Right ventricle myocardium superior (tissue), 1 donor: ENCODE measurements around the gene PPHLN1. TPM values are rescaled to one million over a fixed set of nuclear protein-coding genes. Genes with fewer than 3 reads are reported as not detected.
A peak's percentile ranks its signal among the peaks of the same experiment; 100 is the strongest.
"Not testable (repeated sequence)": the region's sequence is repeated elsewhere in the genome, so short reads cannot be mapped to it uniquely, and the experiment has no call there.

Source experiments
- ATAC-seq: fragments of 200-7000 bp; cut with Tn5 transposase; one replicate; pipeline ENCODE4 v1.9.1; 2020; ENCODE audit warnings: mild to moderate bottlenecking; ENCODE audit not compliant: poor library complexity
- DNase-seq: peaks from one replicate; pipeline ENCODE4 v3.0.0-alpha.2; 2020
- intact Hi-C: fragments of 100-400 bp; cut with DNase I; formaldehyde crosslinking; loops from one replicate; pipeline ENCODE4 v1.11.2; 2022
- total RNA-seq: library from RNA; stranded (reverse); fragmentation: NEBNext Ultra II Directional; extraction: Animal tissue kit (Norgen Biotek cat#: 25700); gene quantifications from one replicate; pipeline ENCODE4 v1.2.1, GENCODE V29; 2021
- donor health status: DM: no; HTN: yes; CAD: no; lungs with severe emphysema.

PPHLN1 gene
- total RNA-seq, 1 donor from 2014 or later: 23.3 TPM

DNA sequence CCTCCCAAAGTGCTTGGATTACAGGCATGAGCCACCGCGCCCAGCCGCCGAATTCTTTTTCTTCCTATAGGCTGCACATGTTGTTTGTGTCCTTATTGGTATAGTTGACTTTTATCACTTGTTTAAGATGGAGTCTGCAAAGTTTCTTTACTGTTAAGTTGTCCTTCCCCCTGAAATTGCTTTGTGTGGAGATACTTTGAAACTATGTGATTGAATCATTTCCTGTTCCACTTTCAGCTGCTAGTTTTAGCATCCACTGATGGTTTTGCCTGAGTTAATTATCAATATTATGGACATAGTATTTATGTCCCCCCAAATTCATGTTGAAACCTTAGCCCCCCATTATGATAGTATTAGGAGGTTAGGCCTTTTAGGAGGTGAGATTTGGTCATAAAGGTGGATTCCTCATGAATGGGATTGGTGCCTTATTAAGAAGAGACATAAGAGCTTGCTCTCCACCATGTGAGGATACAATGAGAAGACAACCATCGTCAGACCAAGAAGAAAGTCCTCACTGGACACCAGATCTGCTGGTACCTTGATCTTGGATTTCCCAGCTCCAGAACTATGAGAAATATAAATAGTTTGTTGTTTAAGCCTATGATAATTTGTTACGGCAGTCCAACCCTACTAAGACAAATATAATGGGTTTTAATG is 34.9 kb downstream of the PPHLN1 start:
- no peak for DNase-seq
- intact Hi-C loops: no loop called here
- ATAC-seq: no peak

DNA sequence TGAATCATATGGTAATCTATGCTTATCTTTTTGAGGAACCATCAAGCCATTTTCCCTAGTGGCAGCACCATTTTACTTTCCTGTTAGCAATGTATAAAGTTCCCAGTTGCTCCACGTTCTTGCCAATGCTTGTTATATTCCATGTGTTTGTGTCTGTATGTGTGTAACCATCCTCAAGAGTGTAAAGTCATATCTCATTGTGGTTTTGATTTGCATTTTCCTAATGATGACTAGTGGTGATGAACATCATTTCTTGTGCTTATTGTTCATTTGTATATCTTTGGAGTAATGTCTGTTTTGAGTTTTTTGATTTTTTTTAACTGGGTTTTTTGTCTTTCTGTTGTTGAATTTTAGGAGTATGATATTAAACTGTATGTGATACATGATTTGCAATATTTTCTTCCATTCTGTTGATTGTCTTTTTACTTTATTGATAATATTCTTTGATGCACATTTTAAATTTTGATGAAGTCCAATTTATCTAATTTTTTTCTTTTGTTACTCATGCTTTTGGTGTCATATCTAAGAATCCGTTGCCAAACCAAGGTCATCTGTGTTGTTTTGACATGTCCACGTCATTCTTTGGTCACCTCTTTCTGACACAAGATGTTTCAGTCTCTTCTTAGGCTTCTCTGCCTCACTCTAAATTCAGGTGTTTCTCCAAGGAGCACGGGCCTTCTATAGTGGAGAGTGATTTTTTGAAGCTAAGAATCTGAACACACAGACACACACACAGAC is 36.1 kb downstream of the PPHLN1 start:
- ATAC-seq (no peak), DNase-seq (no peak)
- intact Hi-C loops: no loop called here

DNA sequence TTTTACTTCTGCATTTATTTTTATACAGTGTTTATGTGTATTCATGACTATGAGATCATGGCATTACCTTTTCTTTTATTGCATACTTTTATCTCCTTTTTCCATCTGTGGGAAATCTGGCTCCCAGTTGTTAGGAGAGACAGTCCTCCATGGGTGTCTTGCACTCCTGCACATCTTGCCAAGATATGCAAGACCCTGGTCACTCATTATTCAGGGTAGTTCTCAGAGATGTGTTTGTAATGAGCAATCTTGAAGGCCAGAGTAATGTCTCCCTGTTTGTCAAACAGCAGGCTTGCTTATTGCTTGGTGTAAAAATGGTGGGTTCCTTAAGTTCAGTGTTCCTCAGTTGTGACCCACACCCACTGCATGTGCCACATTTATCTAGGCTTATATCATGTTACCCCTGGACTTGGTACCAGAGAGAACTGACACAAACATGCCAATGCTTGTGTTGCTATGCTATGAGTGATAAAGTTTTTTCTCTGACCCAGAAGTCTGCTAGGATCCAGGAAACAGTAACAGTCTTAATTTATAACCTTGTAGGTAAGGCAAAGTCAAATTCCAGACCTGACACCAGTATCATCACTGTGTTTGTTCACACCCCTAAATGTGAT is 36.8 kb downstream of the PPHLN1 start:
- no peak for ATAC-seq
- no peak for DNase-seq
- intact Hi-C loops: no loop called here

DNA sequence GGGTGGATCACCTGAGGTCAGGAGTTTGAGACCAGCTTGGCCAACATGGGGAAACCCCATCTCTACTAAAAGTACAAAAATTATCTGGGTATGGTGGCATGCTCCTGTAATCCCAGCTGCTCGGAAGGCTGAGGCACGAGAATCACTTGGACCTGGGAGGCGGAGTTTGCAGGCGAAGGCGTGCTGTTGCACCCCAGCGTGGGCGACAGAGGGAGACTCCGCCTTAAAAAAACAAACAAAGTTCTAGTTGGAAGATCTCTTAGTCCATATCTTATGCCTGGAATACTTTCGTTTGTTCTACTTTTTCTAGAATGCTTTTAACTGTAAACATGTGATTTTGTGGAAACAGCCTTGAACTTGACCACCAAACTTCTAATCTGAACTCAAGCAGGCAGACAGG is 38.7 kb downstream of the PPHLN1 start:
- no peak for DNase-seq
- intact Hi-C loops: no loop called here
- ATAC-seq: no peak

DNA sequence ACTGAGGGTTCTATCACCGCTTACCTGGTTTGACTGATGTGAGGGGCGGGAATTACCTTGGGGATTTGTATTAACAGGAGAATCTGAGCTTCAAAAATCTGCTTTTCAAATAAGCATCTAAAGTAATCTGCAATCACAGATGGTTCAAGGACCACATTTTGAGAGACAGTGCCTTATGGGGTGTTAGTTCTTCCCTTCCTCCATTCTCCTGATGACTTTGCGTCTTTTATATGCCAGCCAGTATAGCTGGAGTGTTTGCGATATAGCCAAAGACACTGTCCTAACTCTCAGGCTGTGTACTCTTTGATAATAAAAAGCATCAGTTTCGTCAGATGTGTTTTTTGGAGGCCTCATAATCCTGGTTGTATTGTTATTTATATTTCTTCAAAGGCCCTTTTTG is 39.5 kb downstream of the PPHLN1 start:
- no peak for ATAC-seq
- intact Hi-C loops: no loop called here
- DNase-seq: no peak

DNA sequence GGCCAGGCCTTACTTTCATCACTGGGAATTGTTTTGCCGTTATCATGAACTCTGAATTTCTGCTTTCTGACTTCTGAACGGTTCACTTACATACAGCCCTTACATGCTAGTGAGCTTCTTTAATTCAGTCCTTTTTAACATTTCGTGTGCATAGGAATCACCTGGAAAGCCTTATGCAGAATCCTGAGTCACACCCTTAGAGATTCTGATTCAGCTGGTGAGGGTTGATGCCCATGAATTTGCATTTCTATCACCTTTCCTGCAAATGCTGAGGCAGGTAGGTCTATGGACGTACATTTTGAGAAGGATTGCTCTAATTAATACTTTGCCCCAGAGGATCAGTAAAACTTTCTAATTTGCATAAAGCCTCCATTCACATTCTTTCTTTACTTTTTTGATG is 44.0 kb downstream of the PPHLN1 start:
- DNase-seq (no peak), ATAC-seq (no peak)
- intact Hi-C loops: no loop called here

DNA sequence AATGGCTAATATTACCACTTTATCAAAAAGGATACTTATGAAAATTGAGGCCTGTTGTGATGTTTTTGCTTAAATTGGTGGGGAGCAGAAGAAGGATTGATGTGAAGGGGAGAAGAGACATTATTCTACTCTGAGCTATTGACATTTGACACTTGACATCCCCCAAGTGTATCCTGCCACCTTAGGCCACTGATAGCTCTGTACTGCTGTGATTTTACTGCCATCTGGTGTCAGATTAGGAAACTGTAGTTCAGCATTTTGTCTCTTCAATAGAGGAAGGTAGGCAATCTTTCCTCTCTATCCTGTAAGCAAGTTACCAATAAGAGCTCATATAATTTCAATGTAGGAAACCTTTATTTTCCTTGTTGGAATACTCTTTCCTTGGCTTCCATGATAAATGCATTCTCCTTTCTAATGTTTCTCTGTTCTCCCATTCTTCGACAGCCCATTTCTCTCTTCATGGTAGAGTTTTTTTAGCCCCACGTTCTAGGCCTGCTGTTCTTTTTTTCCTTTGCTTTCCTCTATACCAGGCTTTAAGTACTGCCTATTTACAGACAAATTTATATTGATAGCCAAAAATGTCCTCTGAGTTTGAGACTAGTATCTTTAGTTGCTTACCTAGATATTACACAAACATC is 46.3 kb downstream of the PPHLN1 start:
- DNase-seq (no peak), ATAC-seq (peak; percentile 76)
- intact Hi-C loops: no loop called here

DNA sequence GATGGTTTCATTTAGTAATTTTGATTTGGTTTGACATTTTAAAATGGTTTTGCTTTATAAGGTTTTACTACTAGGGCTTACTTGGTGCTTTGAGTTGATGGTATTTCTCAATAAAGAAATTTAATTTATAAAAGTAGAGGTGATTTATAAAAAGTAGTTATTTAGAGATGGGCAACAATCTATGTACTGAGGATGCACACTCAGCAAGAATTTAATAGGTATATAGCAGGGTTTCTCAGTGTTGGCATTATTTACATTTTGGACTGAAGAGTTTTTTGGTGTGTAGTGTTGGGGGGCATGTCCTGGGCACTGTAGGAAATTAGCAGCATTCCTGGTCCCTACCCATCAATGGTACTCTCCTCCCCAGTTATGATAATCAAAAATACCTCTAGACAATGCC is 47.7 kb downstream of the PPHLN1 start:
- ATAC-seq (no peak), DNase-seq (no peak)
- intact Hi-C loops: no loop called here

DNA sequence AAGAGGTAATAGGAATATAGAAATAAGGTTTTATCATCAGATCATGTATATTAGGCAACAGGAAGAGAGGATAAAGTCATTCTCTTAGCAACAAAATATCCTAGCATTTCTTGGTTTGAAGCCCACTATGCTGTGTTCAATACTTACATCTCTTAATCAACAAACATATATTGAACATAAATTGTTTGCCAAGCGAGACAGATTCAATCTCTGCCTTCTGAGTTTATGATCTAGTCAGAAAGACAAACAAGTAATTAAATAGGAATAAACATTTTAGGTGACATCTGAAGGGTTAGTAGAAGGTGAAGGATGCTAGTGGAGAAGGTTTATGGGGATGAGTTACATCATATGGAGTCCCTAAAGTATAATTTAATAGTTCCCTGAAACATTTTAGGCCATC is 54.8 kb downstream of the PPHLN1 start:
- intact Hi-C loops: no loop called here
- ATAC-seq: no peak
- DNase-seq: no peak

DNA sequence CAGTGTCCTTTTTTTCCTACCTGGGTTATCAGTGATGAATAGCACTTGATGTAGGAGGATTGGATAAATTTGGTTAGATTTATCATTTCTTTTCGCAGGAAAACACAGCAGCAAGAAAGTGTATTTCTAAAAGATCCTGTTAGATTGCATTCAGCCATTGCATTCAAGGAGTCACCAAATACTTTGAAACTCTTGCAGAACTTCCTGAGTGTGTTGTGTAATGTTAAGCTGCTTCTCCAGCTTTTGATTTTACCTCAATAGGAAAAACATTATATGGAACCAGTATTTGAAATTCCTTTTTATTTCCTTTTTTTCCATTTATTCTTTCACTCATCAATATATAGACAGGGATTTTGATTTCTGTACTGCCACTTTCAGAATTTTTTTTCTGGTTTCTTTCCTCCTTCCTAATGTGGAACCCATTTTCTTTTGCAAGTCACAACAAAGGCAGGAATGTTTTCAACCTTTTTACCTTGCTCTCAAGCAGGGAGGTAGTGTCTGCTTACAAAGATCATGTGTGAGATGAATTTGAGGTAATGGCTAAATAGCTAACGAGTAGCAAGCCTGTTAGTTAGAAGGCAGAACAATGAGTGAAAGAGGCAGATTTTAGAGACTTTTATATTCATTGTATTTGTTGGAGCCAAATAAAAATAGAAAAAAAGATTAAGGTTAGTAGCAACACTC is 56.2 kb downstream of the PPHLN1 start:
- no peak for ATAC-seq
- no peak for DNase-seq
- intact Hi-C loops: no loop called here

DNA sequence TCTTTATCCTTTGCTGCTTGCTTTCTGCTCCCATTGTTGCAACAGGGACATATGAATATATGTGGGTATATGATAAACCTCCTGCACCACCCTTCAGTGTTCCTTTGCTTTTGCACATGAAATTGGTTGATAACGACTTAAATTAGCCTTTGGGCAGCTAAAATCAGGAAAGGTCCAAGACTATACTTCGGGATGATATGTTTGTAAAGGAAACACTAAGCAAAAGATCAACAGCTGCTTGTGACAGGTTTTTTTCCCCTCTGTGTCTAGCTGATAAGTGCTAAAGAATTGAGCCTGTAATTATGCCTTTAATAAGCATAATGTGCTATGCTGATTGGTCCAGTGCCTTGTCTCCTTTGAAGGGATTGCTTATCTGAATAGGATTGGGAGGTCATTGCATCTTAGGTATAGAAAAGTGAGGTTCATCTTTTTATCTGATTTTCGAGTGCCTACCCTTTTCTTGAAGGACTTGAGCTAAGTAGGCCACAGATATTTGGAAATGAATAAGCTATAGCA is 59.4 kb downstream of the PPHLN1 start:
- DNase-seq (no peak), ATAC-seq (no peak)
- intact Hi-C loops: no loop called here

DNA sequence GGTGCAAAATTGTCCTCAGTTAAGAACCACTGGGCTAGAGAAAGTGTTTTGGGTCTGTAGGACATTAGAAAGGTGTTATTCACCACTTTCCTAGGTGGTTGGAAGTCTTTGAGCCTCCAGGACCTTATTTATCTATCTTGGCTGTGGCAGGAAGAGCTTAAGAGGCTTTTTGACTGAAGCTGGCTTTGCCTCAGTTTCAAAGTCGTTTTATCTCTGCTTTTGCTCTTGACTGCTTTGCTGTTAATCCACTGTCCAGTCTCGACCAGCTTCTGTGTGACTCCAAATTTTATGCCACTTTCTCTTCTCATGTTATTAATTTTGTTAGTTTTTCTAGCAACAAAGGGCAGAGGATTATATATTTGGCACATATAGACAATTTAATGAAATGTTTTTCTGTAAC is 60.3 kb downstream of the PPHLN1 start:
- intact Hi-C loops: no loop called here
- DNase-seq (no peak), ATAC-seq (peak; percentile 46)

DNA sequence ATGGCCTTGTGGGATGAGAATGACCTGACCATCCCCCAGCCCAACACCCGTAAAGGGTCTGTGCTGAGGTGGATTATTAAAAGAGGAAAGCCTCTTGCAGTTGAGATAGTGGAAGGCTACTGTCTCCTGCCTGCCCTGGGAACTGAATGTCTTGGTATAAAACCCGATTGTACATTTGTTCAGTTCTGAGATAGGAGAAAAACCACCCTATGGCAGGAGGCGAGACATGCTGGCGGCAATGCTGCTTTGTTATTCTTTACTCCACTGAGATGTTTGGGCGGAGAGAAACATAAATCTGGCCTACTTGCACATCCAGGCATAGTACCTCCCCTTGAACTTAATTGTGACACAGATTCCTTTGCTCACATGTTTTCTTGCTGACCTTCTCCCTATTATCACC is 62.1 kb downstream of the PPHLN1 start:
- DNase-seq, intact Hi-C loops, ATAC-seq: not testable (repeated sequence)

DNA sequence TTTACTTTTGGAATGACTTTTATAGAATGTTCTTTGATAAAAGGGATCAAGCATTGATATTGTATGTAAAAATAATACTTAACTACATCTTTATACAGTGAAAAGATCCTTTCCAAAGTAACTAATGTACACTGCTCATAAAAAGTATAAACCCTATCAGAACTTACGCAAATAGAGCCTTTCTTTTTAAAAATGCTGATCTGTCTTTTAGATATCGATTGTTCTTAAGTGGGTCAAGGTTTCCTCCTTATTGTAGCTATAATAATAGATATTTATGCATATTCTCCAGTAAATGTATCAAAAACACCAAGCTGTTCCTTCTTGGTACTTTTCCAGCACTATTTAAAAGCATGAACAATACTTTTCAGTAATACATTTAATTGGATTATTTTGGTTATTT is 68.5 kb downstream of the PPHLN1 start:
- intact Hi-C loops: no loop called here
- no peak for DNase-seq
- ATAC-seq: no peak

DNA sequence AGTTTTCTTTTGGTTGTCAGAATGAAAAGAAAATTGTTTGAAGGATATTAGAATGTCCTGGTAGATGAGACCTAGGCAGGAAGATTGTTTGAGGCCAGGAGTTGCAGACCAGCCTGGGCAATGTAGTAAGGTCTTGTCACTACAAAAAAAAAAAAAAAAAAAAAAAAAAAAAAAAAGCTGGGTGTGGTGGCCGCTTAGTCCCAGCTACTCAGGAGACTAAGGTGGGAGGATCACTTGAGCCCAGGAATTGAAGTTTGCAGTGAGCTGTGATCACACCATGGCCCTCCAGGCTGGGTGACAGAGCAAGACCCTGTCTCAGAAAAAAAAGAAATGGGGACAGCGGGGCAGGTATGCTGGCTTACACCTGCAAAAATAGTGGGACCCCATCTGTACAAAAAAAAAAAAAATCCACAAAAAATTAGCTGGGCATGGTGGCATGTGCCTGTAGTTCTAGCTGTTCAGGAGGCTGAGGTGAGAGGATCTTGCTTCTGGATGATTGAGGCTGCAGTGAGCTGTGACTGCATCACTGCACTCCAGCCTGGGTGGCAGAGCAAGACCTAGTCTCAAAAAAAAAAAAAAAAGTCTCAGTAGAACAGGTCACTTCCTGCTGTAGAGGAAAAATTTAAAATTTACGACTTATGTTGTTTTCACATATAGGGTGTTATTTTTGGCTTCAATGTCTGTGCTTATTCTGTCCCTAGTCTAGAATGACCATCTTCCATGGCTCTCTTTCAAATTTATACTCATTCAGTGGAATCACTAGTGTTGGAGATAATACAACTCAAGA is 70.7 kb downstream of the PPHLN1 start:
- ATAC-seq (no peak), DNase-seq (no peak)
- intact Hi-C loops: no loop called here

DNA sequence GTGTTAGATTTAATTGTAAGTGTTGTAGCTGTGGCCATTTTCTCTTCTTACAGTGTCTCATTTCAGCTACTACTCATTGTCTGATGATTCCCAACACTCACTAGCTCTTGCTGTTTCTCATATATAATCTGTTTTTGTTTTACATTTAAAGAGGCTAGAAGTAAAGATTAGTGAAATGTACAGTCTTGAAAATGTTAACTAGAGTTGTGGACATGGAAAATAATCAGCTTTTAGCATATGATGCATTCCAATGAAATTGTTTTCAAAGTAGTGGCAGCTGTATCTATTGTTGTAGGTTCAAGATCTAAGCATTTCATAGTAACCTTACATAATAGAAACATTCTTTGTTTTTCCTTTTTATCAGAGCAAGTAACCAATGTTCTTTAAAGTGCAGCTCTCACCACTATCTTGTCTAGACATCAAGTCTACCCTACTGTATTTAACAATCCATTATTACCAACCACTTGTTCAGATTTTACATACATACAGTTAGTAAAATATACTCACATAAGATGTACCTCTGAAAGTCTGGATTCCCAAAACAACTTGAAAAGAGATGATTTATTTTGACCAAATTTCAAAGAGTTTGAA is 76.9 kb downstream of the PPHLN1 start:
- intact Hi-C loops: no loop called here
- ATAC-seq (no peak), DNase-seq (no peak)

DNA sequence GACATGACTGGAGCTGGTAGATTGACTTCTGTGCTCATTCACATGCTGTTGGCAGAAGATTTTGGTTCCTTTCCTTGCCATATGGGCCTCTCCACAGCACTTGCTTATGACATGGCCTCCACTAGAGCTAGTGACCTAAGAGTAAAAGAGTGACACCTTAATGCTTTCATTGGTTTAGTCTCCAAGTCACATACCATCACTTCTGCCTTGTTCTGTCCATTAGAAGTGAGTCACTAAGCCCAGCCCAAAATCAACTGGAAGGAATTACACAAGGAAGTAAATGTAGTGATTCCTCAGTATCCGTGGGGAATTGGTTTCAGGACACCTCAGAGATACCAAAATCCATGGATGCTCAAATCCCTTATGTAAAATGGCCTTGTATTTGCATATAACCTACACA is 81.3 kb downstream of the PPHLN1 start:
- DNase-seq (no peak), ATAC-seq (no peak)
- intact Hi-C loops: no loop called here

DNA sequence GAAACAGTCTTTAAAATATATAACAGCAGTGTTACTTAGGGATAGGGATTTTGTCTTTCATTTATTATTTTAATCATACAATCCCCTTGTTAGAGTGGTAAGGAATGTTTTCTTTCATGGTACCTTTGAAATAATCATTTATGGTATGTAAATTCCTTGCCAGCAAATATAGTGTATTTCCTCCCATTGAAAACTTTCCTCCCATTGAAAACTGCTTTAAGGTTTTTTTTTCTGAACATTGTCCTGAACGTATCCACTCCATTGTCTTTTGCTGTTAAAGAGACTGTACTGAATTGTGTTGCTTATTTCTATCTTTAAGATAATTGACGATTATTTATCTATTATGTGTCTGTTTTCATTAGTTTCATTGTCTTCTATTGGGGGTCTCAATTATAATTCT is 83.5 kb downstream of the PPHLN1 start:
- intact Hi-C loops: no loop called here
- ATAC-seq: no peak
- no peak for DNase-seq
